CD4-positive, alpha-beta T cell (primary cell): ENCODE measurements around the gene CAMKK1. TPM values are rescaled to one million over a fixed set of nuclear protein-coding genes. Genes with fewer than 3 reads are reported as not detected.

Source experiments
- ATAC-seq: fragments of 200-7000 bp; cut with Tn5 transposase; one replicate; pipeline ENCODE4 v1.10.0; 2022; ENCODE audit warnings: mild to moderate bottlenecking; ENCODE audit not compliant: poor library complexity
- CTCF ChIA-PET: fragments of 350-600 bp; sonication (Branson Sonifier 250); formaldehyde crosslinking; loops from one replicate; lab custom pipeline; 2021; ENCODE audit warnings: antibody characterized with exemption, inconsistent platforms; lab: Charles Lee
- POLR2A ChIA-PET: fragments of 350-600 bp; sonication (Branson Sonifier 250); formaldehyde crosslinking; loops from one replicate; lab custom pipeline; 2021; ENCODE audit warnings: antibody characterized with exemption, inconsistent platforms; lab: Charles Lee
- DNase-seq, 14 experiments: peaks; one replicate each; pipeline ENCODE4 v3.0.0-alpha.2; 2013 to 2020; ENCODE audit warnings: mixed read lengths in 2 of 14
- H3K27ac ChIP-seq, 2 donors: one replicate each; pipeline versions ENCODE4 v1.5.1 to v1.7.0; 2013; ENCODE audit warnings: low read length in 2 of 2, low read depth in 1 of 2, mild to moderate bottlenecking in 1 of 2
- H3K27me3 ChIP-seq, 2 experiments: 1 replicate in 1 of 2; 2 replicates in 1 of 2; pipeline versions ENCODE4 v1.6.1 to v1.7.0; 2013; ENCODE audit warnings: low read length in 2 of 2, control low read depth in 1 of 2, mild to moderate bottlenecking in 1 of 2, moderate library complexity in 1 of 2; ENCODE audit not compliant: insufficient read depth in 2 of 2, control insufficient read depth in 1 of 2
- H3K36me3 ChIP-seq: one replicate; pipeline ENCODE4 v1.6.1; 2013; ENCODE audit warnings: low read length, control low read depth; ENCODE audit not compliant: insufficient read depth
- H3K4me1 ChIP-seq: one replicate; pipeline ENCODE4 v1.6.1; 2013; ENCODE audit warnings: low read length, control low read depth; ENCODE audit not compliant: insufficient read depth
- H3K4me3 ChIP-seq: one replicate; pipeline ENCODE4 v1.5.1; 2013; ENCODE audit warnings: mild to moderate bottlenecking, low read length, moderate library complexity
- H3K9me3 ChIP-seq, 2 experiments: 1 replicate in 1 of 2; 2 replicates in 1 of 2; pipeline versions ENCODE4 v1.6.1 to v1.7.0; 2013; ENCODE audit warnings: low read length in 2 of 2, mild to moderate bottlenecking in 2 of 2, control low read depth in 1 of 2, moderate library complexity in 1 of 2; ENCODE audit not compliant: control insufficient read depth in 1 of 2, insufficient read depth in 1 of 2
- H3K27ac Mint-ChIP-seq: one replicate; pipeline ENCODE4 v1.8.0; 2020; ENCODE audit warnings: mixed read lengths
- H3K27me3 Mint-ChIP-seq: one replicate; pipeline ENCODE4 v1.8.0; 2021; ENCODE audit warnings: mixed read lengths
- H3K36me3 Mint-ChIP-seq: one replicate; pipeline ENCODE4 v1.8.0; 2021; ENCODE audit warnings: low read depth, mixed read lengths
- H3K4me1 Mint-ChIP-seq: one replicate; pipeline ENCODE4 v1.8.0; 2021; ENCODE audit warnings: low read depth, mixed read lengths
- H3K4me3 Mint-ChIP-seq: one replicate; pipeline ENCODE4 v1.8.0; 2020; ENCODE audit warnings: mild to moderate bottlenecking, mixed read lengths
- H3K9me3 Mint-ChIP-seq: one replicate; pipeline ENCODE4 v1.8.0; 2020; ENCODE audit warnings: mixed read lengths
- intact Hi-C, 2 experiments: fragments of 100-400 bp; cut with DNase I in 1 of 2; cut with micrococcal nuclease in 1 of 2; formaldehyde crosslinking; loops; one replicate each; pipeline versions ENCODE4 v1.15.1 to v1.9.0; 2023 to 2025; cut with DNase I, micrococcal nuclease
- total RNA-seq, 174 experiments: library from RNA in 2 of 174; stranded (reverse) in 2 of 174; gene quantifications; one replicate each; pipeline ENCODE4 v1.2.3 and lab custom pipeline; 2021 to 2026
- TF ChIP-seq, protein P1 (sequence below): fragments of 200-600 bp; IDR thresholded peaks from one replicate; pipeline ENCODE4 v1.8.0; 2022; ENCODE audit warnings: antibody characterized with exemption, mild to moderate bottlenecking

CAMKK1 gene
- total RNA-seq, 2 experiments from 2014 or later, result 4.8 to 4.9 TPM

DNA sequence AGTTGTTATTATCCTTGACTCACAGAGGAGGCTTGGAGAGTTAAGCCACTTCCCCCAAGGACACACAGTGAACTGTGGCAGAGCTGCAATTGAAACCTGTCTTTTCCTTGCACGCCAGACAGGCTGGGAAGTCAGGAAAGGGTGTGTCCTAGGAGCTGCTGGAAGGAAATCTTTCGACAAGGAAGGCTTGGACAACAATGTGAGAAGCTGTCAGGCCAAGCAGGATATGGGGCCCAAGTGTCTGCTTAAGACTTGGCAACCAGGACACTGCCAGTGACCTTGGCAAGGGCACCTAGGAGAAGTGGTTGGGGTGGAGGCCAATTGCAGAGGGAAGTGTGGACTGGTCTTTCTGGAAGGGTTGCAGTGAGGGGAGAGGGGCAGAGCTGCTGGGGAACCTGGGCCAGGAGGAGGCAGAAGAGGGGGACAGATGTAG lies 2.1 kb upstream of the CAMKK1 start:
- Mint-ChIP-seq H3K27ac (no peak overlapping the region), H3K4me3 (no peak overlapping the region), H3K27me3 (no peaks in the 10 kb centered on the region), H3K36me3 (no peaks in the 10 kb centered on the region), H3K9me3 (no peaks in the 10 kb centered on the region), H3K4me1 (peaks cover 31% of the 10 kb centered on the region)
- Histone ChIP-seq H3K4me3 (no peak overlapping the region), H3K27me3 (no peaks in the 10 kb centered on the region), H3K36me3 (no peaks in the 10 kb centered on the region), H3K9me3 (no peaks in the 10 kb centered on the region), H3K27ac (no peak overlapping the region), H3K4me1 (peaks cover 30% of the 10 kb centered on the region)
- ATAC-seq (no peak), DNase-seq (no peak)
- ChIA-PET CTCF (interaction anchor here (1.2 to 1.3 kb wide), 2 partner anchors 19 to 49 kb away, joined by 3 to 4 read pairs; partner anchors contain the start of gene NCBP3), POLR2A (interaction anchor here (0.7 to 1.5 kb wide), 2 partner anchors 49 to 1208 kb away, joined by 4 to 5 read pairs; partner anchors contain the start of gene NCBP3)
- TF ChIP-seq, protein P1, sequence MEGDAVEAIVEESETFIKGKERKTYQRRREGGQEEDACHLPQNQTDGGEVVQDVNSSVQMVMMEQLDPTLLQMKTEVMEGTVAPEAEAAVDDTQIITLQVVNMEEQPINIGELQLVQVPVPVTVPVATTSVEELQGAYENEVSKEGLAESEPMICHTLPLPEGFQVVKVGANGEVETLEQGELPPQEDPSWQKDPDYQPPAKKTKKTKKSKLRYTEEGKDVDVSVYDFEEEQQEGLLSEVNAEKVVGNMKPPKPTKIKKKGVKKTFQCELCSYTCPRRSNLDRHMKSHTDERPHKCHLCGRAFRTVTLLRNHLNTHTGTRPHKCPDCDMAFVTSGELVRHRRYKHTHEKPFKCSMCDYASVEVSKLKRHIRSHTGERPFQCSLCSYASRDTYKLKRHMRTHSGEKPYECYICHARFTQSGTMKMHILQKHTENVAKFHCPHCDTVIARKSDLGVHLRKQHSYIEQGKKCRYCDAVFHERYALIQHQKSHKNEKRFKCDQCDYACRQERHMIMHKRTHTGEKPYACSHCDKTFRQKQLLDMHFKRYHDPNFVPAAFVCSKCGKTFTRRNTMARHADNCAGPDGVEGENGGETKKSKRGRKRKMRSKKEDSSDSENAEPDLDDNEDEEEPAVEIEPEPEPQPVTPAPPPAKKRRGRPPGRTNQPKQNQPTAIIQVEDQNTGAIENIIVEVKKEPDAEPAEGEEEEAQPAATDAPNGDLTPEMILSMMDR, result no peak
- intact Hi-C loops, result loop anchor here in 1 of 2 experiments (5.0 kb wide), 1 partner anchor 1093 kb away; no protein-coding TSS in a partner anchor

DNA sequence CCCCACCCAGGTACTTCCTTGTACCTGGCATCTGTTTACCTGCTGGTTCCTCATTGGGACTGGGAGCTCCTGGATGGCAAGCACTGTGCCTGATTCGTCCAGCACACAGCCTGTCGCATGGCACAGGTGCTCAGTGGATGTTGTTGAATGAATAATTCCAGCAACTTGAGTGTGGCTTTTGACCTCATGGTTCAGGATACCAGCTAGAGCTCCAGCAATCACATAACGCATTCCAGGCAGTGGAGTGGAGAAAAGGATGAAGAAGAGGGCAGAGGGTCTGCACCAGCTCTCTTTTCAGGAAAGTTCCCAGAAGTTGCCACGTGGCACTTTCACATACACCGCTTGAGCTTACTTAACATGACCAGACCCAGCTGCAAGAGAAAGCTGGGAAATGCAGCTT lies 1.3 kb upstream of the CAMKK1 start:
- Mint-ChIP-seq H3K4me1 (peaks cover 34% of the 10 kb centered on the region), H3K27me3 (no peaks in the 10 kb centered on the region), H3K27ac (peak overlapping the region; percentile 94), H3K36me3 (no peaks in the 10 kb centered on the region), H3K4me3 (peak overlapping the region; percentile 91), H3K9me3 (no peaks in the 10 kb centered on the region)
- Histone ChIP-seq H3K36me3 (no peaks in the 10 kb centered on the region), H3K4me3 (no peak overlapping the region), H3K27ac (no peak overlapping the region), H3K27me3 (no peaks in the 10 kb centered on the region), H3K9me3 (no peaks in the 10 kb centered on the region), H3K4me1 (peaks cover 30% of the 10 kb centered on the region)
- intact Hi-C loops, result no loop called here
- POLR2A ChIA-PET, result interaction anchor here (0.7 to 2.2 kb wide), 4 partner anchors 22 to 1207 kb away, joined by 4 to 6 read pairs (median 4); partner anchors contain the start of genes ATP2A3, NCBP3 and P2RX1
- CTCF ChIA-PET, result interaction anchor here (0.8 to 1.3 kb wide), 3 partner anchors 20 to 48 kb away, joined by 3 to 4 read pairs (median 3); partner anchors contain the start of gene NCBP3
- TF ChIP-seq, protein P1, result no peak
- no peak for ATAC-seq
- no peak for DNase-seq

DNA sequence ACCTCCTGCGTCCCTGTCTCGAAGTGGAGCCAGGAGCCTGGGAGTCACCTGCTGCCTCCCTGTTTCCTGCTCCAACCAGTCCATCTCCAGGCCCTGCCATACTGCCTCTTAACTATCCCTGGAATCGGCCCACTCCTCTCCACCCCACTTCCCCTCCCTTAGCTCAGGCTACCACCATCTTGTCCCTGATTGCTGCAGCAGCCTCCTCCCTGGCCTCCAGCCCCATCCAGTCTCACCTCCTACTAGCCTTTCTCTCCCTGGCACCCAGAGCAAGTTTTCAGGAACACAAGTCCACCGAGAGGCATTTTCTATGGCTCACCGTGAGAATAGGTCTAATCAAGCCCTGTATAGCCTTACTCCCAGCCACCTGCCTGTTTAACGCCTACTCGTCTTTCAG lies 865 bp upstream of the CAMKK1 start:
- peaks cover 30% of the 10 kb centered on the region for H3K4me1 ChIP-seq
- H3K27ac ChIP-seq, result peak overlapping the region in 1 of 2 donors; percentile 15
- ATAC-seq (no peak), DNase-seq (no peak)
- no peaks in the 10 kb centered on the region for H3K27me3 ChIP-seq
- peaks cover 37% of the 10 kb centered on the region for H3K4me1 Mint-ChIP-seq
- no peaks in the 10 kb centered on the region for H3K9me3 ChIP-seq
- H3K27ac Mint-ChIP-seq, result peak overlapping the region; percentile 94
- H3K27me3 Mint-ChIP-seq, result no peaks in the 10 kb centered on the region
- H3K4me3 ChIP-seq, result peak overlapping the region; percentile 58
- TF ChIP-seq, protein P1, result no peak
- ChIA-PET CTCF (interaction anchor here (0.8 to 1.3 kb wide), 4 partner anchors 20 to 47 kb away, joined by 3 to 4 read pairs (median 3); partner anchors contain the start of gene NCBP3), POLR2A (interaction anchor here (1.0 to 2.2 kb wide), 5 partner anchors 10 to 249 kb away, joined by 3 to 6 read pairs (median 4); partner anchors contain the start of genes ATP2A3, CYB5D2, NCBP3 and P2RX1)
- H3K36me3 Mint-ChIP-seq, result no peaks in the 10 kb centered on the region
- intact Hi-C loops, result loop anchor here in 1 of 2 experiments (1.0 kb wide), 1 partner anchor 71 kb away; the partner anchor contains the start of gene ATP2A3
- no peaks in the 10 kb centered on the region for H3K9me3 Mint-ChIP-seq
- peak overlapping the region; percentile 91 for H3K4me3 Mint-ChIP-seq
- no peaks in the 10 kb centered on the region for H3K36me3 ChIP-seq
